Measurements from ENCODE around the gene LONRF2. TPM values are rescaled to one million over a fixed set of nuclear protein-coding genes. Genes with fewer than 3 reads are reported as not detected.

The LONRF2 gene
- total RNA-seq, 3 donors from 2014 or later = 5.1 to 24.9 (median 19.9) TPM

- no peaks in the 10 kb centered on the region for H3K27me3 ChIP-seq
- H3K27ac ChIP-seq = no peak overlapping the region
- H3K9me3 ChIP-seq = no peaks in the 10 kb centered on the region
- intact Hi-C loops (cut with DNase I; ENCODE audit: low total_unique reads) = no loop called here
- no peaks in the 10 kb centered on the region for H3K36me3 ChIP-seq
- H3K4me3 ChIP-seq = no peak overlapping the region
- DNase-seq (ENCODE audit: low spot score in 2 of 2) = no peak
- TF ChIP-seq POLR2A (IDR thresholded peaks at IDR 0.05) (no peak), POLR2AphosphoS5 (IDR thresholded peaks at IDR 0.05) (no peak), CTCF (IDR thresholded peaks at IDR 0.05) (no peak)
- H3K4me1 ChIP-seq = no peaks in the 10 kb centered on the region
Observed at GRCh38 chr2:100245681-100246080, 76.6 kb downstream of the LONRF2 start.

GRCh38 chr2:100244881-100245605 is 77.3 kb downstream of the LONRF2 start:
- no peak for DNase-seq (ENCODE audit: low spot score in 2 of 2)
- no peak for TF ChIP-seq CTCF (IDR thresholded peaks at IDR 0.05)
- no peak for TF ChIP-seq POLR2A (IDR thresholded peaks at IDR 0.05)
- TF ChIP-seq POLR2AphosphoS5 (IDR thresholded peaks at IDR 0.05) = no peak
- Histone ChIP-seq H3K9me3 (no peaks in the 10 kb centered on the region), H3K4me3 (no peak overlapping the region), H3K4me1 (no peaks in the 10 kb centered on the region), H3K36me3 (no peaks in the 10 kb centered on the region), H3K27ac (no peak overlapping the region), H3K27me3 (no peaks in the 10 kb centered on the region)
- intact Hi-C loops (cut with DNase I; ENCODE audit: low total_unique reads) = loop anchor here (5.0 kb wide), 1 partner anchor 668 kb away; no protein-coding TSS in a partner anchor

GRCh38 chr2:100243631-100244030 is 78.7 kb downstream of the LONRF2 start:
- Histone ChIP-seq H3K27me3 (no peaks in the 10 kb centered on the region), H3K4me1 (no peaks in the 10 kb centered on the region), H3K4me3 (no peak overlapping the region), H3K9me3 (no peaks in the 10 kb centered on the region), H3K27ac (no peak overlapping the region), H3K36me3 (no peaks in the 10 kb centered on the region)
- intact Hi-C loops (cut with DNase I; ENCODE audit: low total_unique reads) = loop anchor here (5.0 kb wide), 1 partner anchor 666 kb away; no protein-coding TSS in a partner anchor
- no peak for DNase-seq (ENCODE audit: low spot score in 2 of 2)
- TF ChIP-seq CTCF (IDR thresholded peaks at IDR 0.05) (no peak), POLR2A (IDR thresholded peaks at IDR 0.05) (no peak), POLR2AphosphoS5 (IDR thresholded peaks at IDR 0.05) (no peak)

GRCh38 chr2:100242891-100243619 is 79.2 kb downstream of the LONRF2 start:
- no peaks in the 10 kb centered on the region for H3K4me1 ChIP-seq
- intact Hi-C loops (cut with DNase I; ENCODE audit: low total_unique reads) = loop anchor here (5.0 kb wide), 1 partner anchor 666 kb away; no protein-coding TSS in a partner anchor
- no peaks in the 10 kb centered on the region for H3K27me3 ChIP-seq
- DNase-seq (ENCODE audit: low spot score in 2 of 2) = peak; percentile 39 to 72
- no peak overlapping the region for H3K4me3 ChIP-seq
- no peaks in the 10 kb centered on the region for H3K9me3 ChIP-seq
- no peak overlapping the region for H3K27ac ChIP-seq
- no peaks in the 10 kb centered on the region for H3K36me3 ChIP-seq
- TF ChIP-seq POLR2AphosphoS5 (IDR thresholded peaks at IDR 0.05) (no peak), CTCF (IDR thresholded peaks at IDR 0.05) (peak; percentile 11 to 73 (median 52)), POLR2A (IDR thresholded peaks at IDR 0.05) (no peak)

- Histone ChIP-seq H3K4me1 (no peaks in the 10 kb centered on the region), H3K27me3 (no peaks in the 10 kb centered on the region), H3K4me3 (no peak overlapping the region), H3K9me3 (no peaks in the 10 kb centered on the region), H3K27ac (no peak overlapping the region), H3K36me3 (no peaks in the 10 kb centered on the region)
- DNase-seq (ENCODE audit: low spot score in 2 of 2) = no peak
- no peak for TF ChIP-seq CTCF (IDR thresholded peaks at IDR 0.05)
- no peak for TF ChIP-seq POLR2A (IDR thresholded peaks at IDR 0.05)
- no peak for TF ChIP-seq POLR2AphosphoS5 (IDR thresholded peaks at IDR 0.05)
- intact Hi-C loops (cut with DNase I; ENCODE audit: low total_unique reads) = loop anchor here (5.0 kb wide), 1 partner anchor 665 kb away; no protein-coding TSS in a partner anchor
Observed at GRCh38 chr2:100242476-100242875, 79.8 kb downstream of the LONRF2 start.

All from breast epithelium (tissue), 4 donors.